ENCODE data around the gene RBP3. TPM values are rescaled to one million over a fixed set of nuclear protein-coding genes. Genes with fewer than 3 reads are reported as not detected.

Gene RBP3
- total RNA-seq, 1 donor from 2014 or later: not detected

DNA sequence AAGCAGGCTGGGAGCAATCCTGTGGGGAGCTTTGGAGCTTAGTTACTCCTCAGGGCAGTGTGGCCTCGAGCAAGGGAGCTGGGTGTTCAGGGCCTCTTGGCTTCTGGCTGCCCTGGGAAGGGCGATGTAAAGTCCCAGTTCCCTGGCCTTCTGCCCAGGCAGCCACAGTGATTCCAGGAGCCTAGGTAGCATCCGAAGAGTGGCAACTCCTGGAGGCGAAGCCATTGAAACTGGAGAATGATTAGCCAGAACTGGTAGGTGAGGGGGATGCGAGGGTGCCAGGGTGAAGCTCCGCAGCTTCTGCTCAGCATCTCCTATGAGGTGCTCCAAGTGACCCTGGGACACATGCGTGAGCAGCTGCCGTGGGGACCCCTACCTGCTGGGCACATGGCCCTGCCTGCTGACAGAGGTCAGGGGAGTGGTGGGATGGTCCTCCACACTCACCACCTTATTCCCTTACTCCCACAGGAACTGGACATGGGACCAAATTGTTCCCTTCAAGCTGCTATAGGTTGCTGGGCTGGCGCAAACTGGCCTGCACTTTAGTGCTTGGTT, 33.7 kb upstream of the RBP3 start:
- TF ChIP-seq, protein P1, sequence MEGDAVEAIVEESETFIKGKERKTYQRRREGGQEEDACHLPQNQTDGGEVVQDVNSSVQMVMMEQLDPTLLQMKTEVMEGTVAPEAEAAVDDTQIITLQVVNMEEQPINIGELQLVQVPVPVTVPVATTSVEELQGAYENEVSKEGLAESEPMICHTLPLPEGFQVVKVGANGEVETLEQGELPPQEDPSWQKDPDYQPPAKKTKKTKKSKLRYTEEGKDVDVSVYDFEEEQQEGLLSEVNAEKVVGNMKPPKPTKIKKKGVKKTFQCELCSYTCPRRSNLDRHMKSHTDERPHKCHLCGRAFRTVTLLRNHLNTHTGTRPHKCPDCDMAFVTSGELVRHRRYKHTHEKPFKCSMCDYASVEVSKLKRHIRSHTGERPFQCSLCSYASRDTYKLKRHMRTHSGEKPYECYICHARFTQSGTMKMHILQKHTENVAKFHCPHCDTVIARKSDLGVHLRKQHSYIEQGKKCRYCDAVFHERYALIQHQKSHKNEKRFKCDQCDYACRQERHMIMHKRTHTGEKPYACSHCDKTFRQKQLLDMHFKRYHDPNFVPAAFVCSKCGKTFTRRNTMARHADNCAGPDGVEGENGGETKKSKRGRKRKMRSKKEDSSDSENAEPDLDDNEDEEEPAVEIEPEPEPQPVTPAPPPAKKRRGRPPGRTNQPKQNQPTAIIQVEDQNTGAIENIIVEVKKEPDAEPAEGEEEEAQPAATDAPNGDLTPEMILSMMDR (IDR thresholded peaks at IDR 0.05; ENCODE audit: insufficient read depth, low read length, severe bottlenecking): no peak
- H3K27me3 ChIP-seq (ENCODE audit: control insufficient read depth, insufficient read depth, low read length): peaks cover 3% of the 10 kb centered on the region
- H3K4me3 ChIP-seq (ENCODE audit: low read depth, low read length): no peak overlapping the region
- DNase-seq (ENCODE audit: low read depth): no peak
- no peak for FAIRE-seq
- no peaks in the 10 kb centered on the region for H3K36me3 ChIP-seq (ENCODE audit: control insufficient read depth, insufficient read depth, low read length)

DNA sequence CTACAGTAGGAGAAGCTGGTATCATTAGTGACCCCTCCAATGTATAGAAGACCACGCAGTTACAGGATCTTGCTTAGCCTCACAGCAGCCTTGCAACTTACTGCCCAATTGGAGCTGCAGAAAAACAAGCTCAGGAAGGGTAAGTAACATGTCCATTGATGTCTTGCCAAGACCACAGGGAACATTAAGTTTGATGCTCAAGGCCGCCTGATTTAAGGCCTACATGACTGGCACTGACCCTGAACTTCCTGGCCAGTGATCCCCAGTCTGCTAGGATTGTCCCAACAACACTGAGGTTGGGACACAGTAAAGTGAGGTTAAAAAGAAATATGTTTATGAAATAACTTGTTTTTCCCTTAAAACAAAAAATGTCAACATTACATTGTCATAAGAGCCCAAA, 32.7 kb upstream of the RBP3 start:
- DNase-seq (ENCODE audit: low read depth): no peak

DNA sequence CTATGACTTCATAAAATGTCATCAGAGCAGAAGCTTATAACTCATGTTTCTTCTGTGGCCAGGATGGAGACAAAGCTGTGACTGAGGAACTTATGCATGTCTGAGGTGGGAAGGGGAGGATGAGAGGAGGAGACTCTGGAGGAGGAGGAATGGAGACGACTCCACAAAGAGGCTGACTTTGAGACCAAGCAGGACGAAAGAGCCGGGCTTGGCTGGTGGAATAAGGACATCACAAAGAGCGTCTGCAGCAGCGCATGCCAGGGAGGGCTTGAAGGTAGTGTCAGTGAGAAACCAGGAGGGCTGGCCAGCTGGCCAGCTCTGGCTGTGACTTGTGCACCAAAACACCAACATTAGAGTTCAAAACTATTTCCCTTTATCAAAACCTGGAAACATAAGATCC, 32.0 kb upstream of the RBP3 start:
- Histone ChIP-seq H3K36me3 (ENCODE audit: control insufficient read depth, insufficient read depth, low read length) (no peaks in the 10 kb centered on the region), H3K27me3 (ENCODE audit: control insufficient read depth, insufficient read depth, low read length) (peaks cover 6% of the 10 kb centered on the region), H3K4me3 (ENCODE audit: low read depth, low read length) (no peak overlapping the region)
- TF ChIP-seq, protein P1 (IDR thresholded peaks at IDR 0.05; ENCODE audit: insufficient read depth, low read length, severe bottlenecking): no peak
- FAIRE-seq (no peak), DNase-seq (ENCODE audit: low read depth) (no peak)

More for the DNA sequence above, 32.7 kb upstream of the RBP3 start:
- Histone ChIP-seq H3K27me3 (ENCODE audit: control insufficient read depth, insufficient read depth, low read length) (peaks cover 3% of the 10 kb centered on the region), H3K4me3 (ENCODE audit: low read depth, low read length) (no peak overlapping the region), H3K36me3 (ENCODE audit: control insufficient read depth, insufficient read depth, low read length) (no peaks in the 10 kb centered on the region)
- no peak for FAIRE-seq
- TF ChIP-seq, protein P1 (IDR thresholded peaks at IDR 0.05; ENCODE audit: insufficient read depth, low read length, severe bottlenecking): no peak

DNA sequence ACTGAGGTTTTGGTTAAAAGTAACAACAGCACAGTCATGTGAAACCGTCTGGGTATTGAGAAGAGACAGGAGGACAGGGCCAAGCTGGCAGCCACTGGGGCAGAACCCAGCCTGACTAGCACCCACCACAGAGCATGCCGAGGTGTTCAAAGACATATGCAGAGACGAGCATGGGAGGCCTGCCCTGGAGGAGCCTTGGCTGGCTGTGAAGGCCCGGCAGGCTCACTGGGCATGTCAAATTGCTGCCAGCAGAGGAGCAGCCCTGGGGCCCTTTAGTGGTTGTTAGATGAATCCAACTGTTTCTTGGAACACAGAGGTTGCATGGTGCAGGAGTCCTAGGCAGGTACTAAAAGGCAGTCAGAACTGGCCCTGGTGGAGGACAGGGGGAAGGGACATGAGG, 30.9 kb upstream of the RBP3 start:
- DNase-seq (ENCODE audit: low read depth): no peak
- no peak overlapping the region for H3K4me3 ChIP-seq (ENCODE audit: low read depth, low read length)
- no peak for FAIRE-seq
- TF ChIP-seq, protein P1 (IDR thresholded peaks at IDR 0.05; ENCODE audit: insufficient read depth, low read length, severe bottlenecking): no peak
- peaks cover 5% of the 10 kb centered on the region for H3K27me3 ChIP-seq (ENCODE audit: control insufficient read depth, insufficient read depth, low read length)
- no peaks in the 10 kb centered on the region for H3K36me3 ChIP-seq (ENCODE audit: control insufficient read depth, insufficient read depth, low read length)

DNA sequence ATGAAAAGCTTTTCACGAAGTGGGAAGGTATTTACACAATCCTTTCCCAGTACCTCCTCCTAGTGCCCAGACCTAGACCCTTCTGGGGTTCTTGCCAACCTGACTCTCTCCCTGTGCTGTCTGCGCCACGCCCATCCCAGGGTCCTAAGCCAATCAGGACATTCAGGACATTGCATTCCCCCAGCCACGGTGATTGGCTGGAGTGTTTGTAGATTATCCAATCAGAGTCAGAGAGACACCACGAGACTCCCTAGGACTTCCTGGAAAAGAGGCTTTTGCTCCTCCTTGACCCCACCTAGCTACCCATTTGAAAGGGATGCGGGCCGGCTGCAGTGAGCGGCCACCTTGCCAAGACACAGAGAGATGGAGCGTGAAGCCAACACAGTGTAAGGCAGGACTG, 29.5 kb upstream of the RBP3 start:
- Histone ChIP-seq H3K4me3 (ENCODE audit: low read depth, low read length) (no peak overlapping the region), H3K27me3 (ENCODE audit: control insufficient read depth, insufficient read depth, low read length) (peaks cover 5% of the 10 kb centered on the region), H3K36me3 (ENCODE audit: control insufficient read depth, insufficient read depth, low read length) (no peaks in the 10 kb centered on the region)
- no peak for FAIRE-seq
- no peak for DNase-seq (ENCODE audit: low read depth)
- TF ChIP-seq, protein P1 (IDR thresholded peaks at IDR 0.05; ENCODE audit: insufficient read depth, low read length, severe bottlenecking): no peak

DNA sequence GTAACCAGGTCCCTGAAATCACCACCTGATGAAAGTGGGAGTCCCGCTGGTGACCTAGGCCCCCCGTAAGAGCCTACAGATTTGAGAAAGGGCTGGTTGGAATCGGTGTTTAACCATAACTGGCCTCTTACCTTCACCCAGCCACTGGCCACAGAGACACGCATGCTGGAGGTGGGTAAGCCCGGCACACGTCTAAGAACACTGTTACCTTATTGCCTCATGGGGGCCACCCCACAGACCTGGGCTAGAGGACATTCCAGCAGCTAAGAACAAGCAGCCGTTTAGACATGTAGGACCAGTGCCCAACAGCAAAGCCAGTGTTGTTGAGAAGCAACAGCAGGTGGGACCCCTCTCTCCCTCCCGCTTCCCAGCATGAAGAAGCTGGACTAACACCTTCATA, 28.4 kb upstream of the RBP3 start:
- Histone ChIP-seq H3K4me3 (ENCODE audit: low read depth, low read length) (no peak overlapping the region), H3K27me3 (ENCODE audit: control insufficient read depth, insufficient read depth, low read length) (peaks cover 5% of the 10 kb centered on the region), H3K36me3 (ENCODE audit: control insufficient read depth, insufficient read depth, low read length) (no peaks in the 10 kb centered on the region)
- DNase-seq (ENCODE audit: low read depth) (no peak), FAIRE-seq (no peak)
- TF ChIP-seq, protein P1 (IDR thresholded peaks at IDR 0.05; ENCODE audit: insufficient read depth, low read length, severe bottlenecking): no peak
